CD4-positive, alpha-beta T cell (primary cell): ENCODE data around the gene BAAT. TPM values are rescaled to one million over a fixed set of nuclear protein-coding genes. Genes with fewer than 3 reads are reported as not detected.

Experiments
- ATAC-seq: fragments of 200-7000 bp; cut with Tn5 transposase; one replicate; pipeline ENCODE4 v1.10.0; 2022; ENCODE audit warnings: mild to moderate bottlenecking; ENCODE audit not compliant: poor library complexity
- CTCF ChIA-PET: fragments of 350-600 bp; sonication (Branson Sonifier 250); formaldehyde crosslinking; loops from one replicate; lab custom pipeline; 2021; ENCODE audit warnings: antibody characterized with exemption, inconsistent platforms; lab: Charles Lee
- POLR2A ChIA-PET: fragments of 350-600 bp; sonication (Branson Sonifier 250); formaldehyde crosslinking; loops from one replicate; lab custom pipeline; 2021; ENCODE audit warnings: antibody characterized with exemption, inconsistent platforms; lab: Charles Lee
- DNase-seq, 14 experiments: peaks; one replicate each; pipeline ENCODE4 v3.0.0-alpha.2; 2013 to 2020; ENCODE audit warnings: mixed read lengths in 2 of 14
- H3K27ac ChIP-seq, 2 donors: one replicate each; pipeline versions ENCODE4 v1.5.1 to v1.7.0; 2013; ENCODE audit warnings: low read length in 2 of 2, low read depth in 1 of 2, mild to moderate bottlenecking in 1 of 2
- H3K27me3 ChIP-seq, 2 experiments: 1 replicate in 1 of 2; 2 replicates in 1 of 2; pipeline versions ENCODE4 v1.6.1 to v1.7.0; 2013; ENCODE audit warnings: low read length in 2 of 2, control low read depth in 1 of 2, mild to moderate bottlenecking in 1 of 2, moderate library complexity in 1 of 2; ENCODE audit not compliant: insufficient read depth in 2 of 2, control insufficient read depth in 1 of 2
- H3K36me3 ChIP-seq: one replicate; pipeline ENCODE4 v1.6.1; 2013; ENCODE audit warnings: low read length, control low read depth; ENCODE audit not compliant: insufficient read depth
- H3K4me1 ChIP-seq: one replicate; pipeline ENCODE4 v1.6.1; 2013; ENCODE audit warnings: low read length, control low read depth; ENCODE audit not compliant: insufficient read depth
- H3K4me3 ChIP-seq: one replicate; pipeline ENCODE4 v1.5.1; 2013; ENCODE audit warnings: mild to moderate bottlenecking, low read length, moderate library complexity
- H3K9me3 ChIP-seq, 2 experiments: 1 replicate in 1 of 2; 2 replicates in 1 of 2; pipeline versions ENCODE4 v1.6.1 to v1.7.0; 2013; ENCODE audit warnings: low read length in 2 of 2, mild to moderate bottlenecking in 2 of 2, control low read depth in 1 of 2, moderate library complexity in 1 of 2; ENCODE audit not compliant: control insufficient read depth in 1 of 2, insufficient read depth in 1 of 2
- H3K27ac Mint-ChIP-seq: one replicate; pipeline ENCODE4 v1.8.0; 2020; ENCODE audit warnings: mixed read lengths
- H3K27me3 Mint-ChIP-seq: one replicate; pipeline ENCODE4 v1.8.0; 2021; ENCODE audit warnings: mixed read lengths
- H3K36me3 Mint-ChIP-seq: one replicate; pipeline ENCODE4 v1.8.0; 2021; ENCODE audit warnings: low read depth, mixed read lengths
- H3K4me1 Mint-ChIP-seq: one replicate; pipeline ENCODE4 v1.8.0; 2021; ENCODE audit warnings: low read depth, mixed read lengths
- H3K4me3 Mint-ChIP-seq: one replicate; pipeline ENCODE4 v1.8.0; 2020; ENCODE audit warnings: mild to moderate bottlenecking, mixed read lengths
- H3K9me3 Mint-ChIP-seq: one replicate; pipeline ENCODE4 v1.8.0; 2020; ENCODE audit warnings: mixed read lengths
- intact Hi-C, 2 experiments: fragments of 100-400 bp; cut with DNase I in 1 of 2; cut with micrococcal nuclease in 1 of 2; formaldehyde crosslinking; loops; one replicate each; pipeline versions ENCODE4 v1.15.1 to v1.9.0; 2023 to 2025; cut with DNase I, micrococcal nuclease
- total RNA-seq, 174 experiments: library from RNA in 2 of 174; stranded (reverse) in 2 of 174; gene quantifications; one replicate each; pipeline ENCODE4 v1.2.3 and lab custom pipeline; 2021 to 2026
- TF ChIP-seq, protein P1 (sequence below): fragments of 200-600 bp; IDR thresholded peaks from one replicate; pipeline ENCODE4 v1.8.0; 2022; ENCODE audit warnings: antibody characterized with exemption, mild to moderate bottlenecking

The BAAT gene
- total RNA-seq, 2 experiments from 2014 or later = not detected

DNA sequence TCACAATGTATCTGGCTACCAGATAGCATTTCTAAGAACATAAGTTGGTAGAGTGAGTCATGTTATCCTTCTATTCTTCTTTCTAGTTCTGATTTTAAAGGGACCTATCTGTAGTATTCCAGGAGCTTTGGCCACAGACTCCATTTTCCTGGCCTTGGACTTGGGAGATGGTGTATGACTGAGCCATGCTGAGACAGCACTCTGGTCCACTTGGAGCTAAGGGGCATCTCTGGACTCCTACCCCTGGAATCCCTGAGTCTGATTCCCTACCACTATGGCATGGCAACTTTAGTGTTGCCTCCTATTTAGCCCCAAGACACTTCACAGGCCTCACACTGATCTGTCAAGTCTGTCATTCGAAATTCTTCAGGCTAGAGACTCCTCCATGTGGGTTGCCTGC lies 58.8 kb downstream of the BAAT start:
- no peak overlapping the region for H3K4me3 Mint-ChIP-seq
- intact Hi-C loops = no loop called here
- H3K4me1 ChIP-seq = no peaks in the 10 kb centered on the region
- no peaks in the 10 kb centered on the region for H3K36me3 ChIP-seq
- ATAC-seq (no peak), DNase-seq (no peak)
- H3K36me3 Mint-ChIP-seq = no peaks in the 10 kb centered on the region
- H3K4me3 ChIP-seq = no peak overlapping the region
- no peak overlapping the region for H3K27ac Mint-ChIP-seq
- peaks cover 4% of the 10 kb centered on the region for H3K9me3 Mint-ChIP-seq
- H3K4me1 Mint-ChIP-seq = no peaks in the 10 kb centered on the region
- H3K27me3 Mint-ChIP-seq = peaks cover 53% of the 10 kb centered on the region
- H3K27ac ChIP-seq = no peak overlapping the region
- no peaks in the 10 kb centered on the region for H3K9me3 ChIP-seq
- ChIA-PET CTCF (no interaction called here), POLR2A (no interaction called here)
- H3K27me3 ChIP-seq = no peaks in the 10 kb centered on the region
- TF ChIP-seq, protein P1, sequence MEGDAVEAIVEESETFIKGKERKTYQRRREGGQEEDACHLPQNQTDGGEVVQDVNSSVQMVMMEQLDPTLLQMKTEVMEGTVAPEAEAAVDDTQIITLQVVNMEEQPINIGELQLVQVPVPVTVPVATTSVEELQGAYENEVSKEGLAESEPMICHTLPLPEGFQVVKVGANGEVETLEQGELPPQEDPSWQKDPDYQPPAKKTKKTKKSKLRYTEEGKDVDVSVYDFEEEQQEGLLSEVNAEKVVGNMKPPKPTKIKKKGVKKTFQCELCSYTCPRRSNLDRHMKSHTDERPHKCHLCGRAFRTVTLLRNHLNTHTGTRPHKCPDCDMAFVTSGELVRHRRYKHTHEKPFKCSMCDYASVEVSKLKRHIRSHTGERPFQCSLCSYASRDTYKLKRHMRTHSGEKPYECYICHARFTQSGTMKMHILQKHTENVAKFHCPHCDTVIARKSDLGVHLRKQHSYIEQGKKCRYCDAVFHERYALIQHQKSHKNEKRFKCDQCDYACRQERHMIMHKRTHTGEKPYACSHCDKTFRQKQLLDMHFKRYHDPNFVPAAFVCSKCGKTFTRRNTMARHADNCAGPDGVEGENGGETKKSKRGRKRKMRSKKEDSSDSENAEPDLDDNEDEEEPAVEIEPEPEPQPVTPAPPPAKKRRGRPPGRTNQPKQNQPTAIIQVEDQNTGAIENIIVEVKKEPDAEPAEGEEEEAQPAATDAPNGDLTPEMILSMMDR = no peak

DNA sequence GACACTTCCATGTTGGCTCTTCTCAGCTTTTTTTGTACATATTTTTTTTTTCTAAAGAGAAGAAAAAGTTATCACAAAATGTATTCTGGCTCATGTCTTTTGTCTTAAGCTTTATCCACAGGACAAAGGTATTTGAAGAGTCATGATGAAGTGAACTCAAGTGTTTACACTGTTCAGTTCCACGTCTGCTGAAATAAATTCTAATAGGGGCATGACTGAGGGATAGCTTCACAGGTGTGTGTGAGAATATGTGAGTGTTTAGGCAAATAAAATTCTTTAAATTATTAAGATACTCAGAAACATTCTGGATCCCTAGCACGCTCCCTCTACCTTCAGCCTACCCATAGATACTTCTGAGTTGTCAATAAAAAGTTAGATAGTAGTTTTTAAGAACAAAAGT lies 59.8 kb downstream of the BAAT start:
- no peaks in the 10 kb centered on the region for H3K4me1 ChIP-seq
- POLR2A ChIA-PET = no interaction called here
- H3K9me3 ChIP-seq = no peaks in the 10 kb centered on the region
- Mint-ChIP-seq H3K36me3 (no peaks in the 10 kb centered on the region), H3K9me3 (peaks cover 4% of the 10 kb centered on the region), H3K27ac (no peak overlapping the region), H3K4me1 (no peaks in the 10 kb centered on the region), H3K4me3 (no peak overlapping the region), H3K27me3 (peaks cover 51% of the 10 kb centered on the region)
- ATAC-seq (no peak), DNase-seq (no peak)
- TF ChIP-seq, protein P1 = no peak
- no peaks in the 10 kb centered on the region for H3K36me3 ChIP-seq
- CTCF ChIA-PET = no interaction called here
- H3K27ac ChIP-seq = no peak overlapping the region
- H3K4me3 ChIP-seq = no peak overlapping the region
- intact Hi-C loops = no loop called here
- no peaks in the 10 kb centered on the region for H3K27me3 ChIP-seq

DNA sequence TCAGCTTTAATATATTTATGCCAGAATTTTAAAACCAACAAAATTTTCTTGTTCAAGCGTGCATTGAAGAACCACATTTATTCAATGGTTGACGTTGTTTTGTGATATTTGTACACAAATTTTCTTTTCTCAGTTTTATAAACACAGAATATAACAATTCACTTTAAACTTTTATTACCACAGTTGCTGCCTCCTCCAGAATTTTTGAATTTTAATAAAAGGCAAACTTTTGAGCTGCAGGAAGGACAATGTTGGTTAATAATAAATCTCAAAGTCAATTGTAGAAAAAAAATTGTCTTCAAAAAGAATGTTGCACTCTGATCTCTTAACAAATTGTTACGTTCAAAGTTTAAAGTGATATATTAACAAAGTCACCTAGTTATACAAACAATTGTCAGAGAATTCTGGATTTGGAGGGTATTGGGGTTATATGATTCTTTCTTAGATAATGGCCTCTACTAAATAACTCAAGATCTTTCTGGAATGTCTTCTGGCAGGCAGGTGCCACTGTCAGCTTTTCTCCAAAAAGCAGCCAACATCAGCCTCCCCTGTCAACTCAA lies 60.5 kb downstream of the BAAT start:
- DNase-seq (no peak), ATAC-seq (no peak)
- CTCF ChIA-PET = no interaction called here
- POLR2A ChIA-PET = no interaction called here
- Mint-ChIP-seq H3K27me3 (peaks cover 51% of the 10 kb centered on the region), H3K4me1 (no peaks in the 10 kb centered on the region), H3K4me3 (no peak overlapping the region), H3K9me3 (peaks cover 4% of the 10 kb centered on the region), H3K27ac (no peak overlapping the region), H3K36me3 (no peaks in the 10 kb centered on the region)
- no peak overlapping the region for H3K27ac ChIP-seq
- H3K4me3 ChIP-seq = no peak overlapping the region
- no peaks in the 10 kb centered on the region for H3K36me3 ChIP-seq
- TF ChIP-seq, protein P1 = no peak
- no peaks in the 10 kb centered on the region for H3K9me3 ChIP-seq
- no peaks in the 10 kb centered on the region for H3K4me1 ChIP-seq
- intact Hi-C loops = no loop called here
- no peaks in the 10 kb centered on the region for H3K27me3 ChIP-seq
